HG03039 (cell line): ENCODE measurements around the gene BTG2.
A peak's percentile ranks its signal among the peaks of the same experiment; 100 is the strongest.
"Not testable (repeated sequence)": the region's sequence is repeated elsewhere in the genome, so short reads cannot be mapped to it uniquely, and the experiment has no call there.

Experiments used
- ATAC-seq: cut with Tn5 transposase; IDR thresholded peaks from one replicate; pipeline ENCODE4 v1.9.1; 2021; ENCODE audit warnings: mild to moderate bottlenecking, moderate library complexity; ENCODE audit not compliant: unreplicated experiment

Gene BTG2

DNA sequence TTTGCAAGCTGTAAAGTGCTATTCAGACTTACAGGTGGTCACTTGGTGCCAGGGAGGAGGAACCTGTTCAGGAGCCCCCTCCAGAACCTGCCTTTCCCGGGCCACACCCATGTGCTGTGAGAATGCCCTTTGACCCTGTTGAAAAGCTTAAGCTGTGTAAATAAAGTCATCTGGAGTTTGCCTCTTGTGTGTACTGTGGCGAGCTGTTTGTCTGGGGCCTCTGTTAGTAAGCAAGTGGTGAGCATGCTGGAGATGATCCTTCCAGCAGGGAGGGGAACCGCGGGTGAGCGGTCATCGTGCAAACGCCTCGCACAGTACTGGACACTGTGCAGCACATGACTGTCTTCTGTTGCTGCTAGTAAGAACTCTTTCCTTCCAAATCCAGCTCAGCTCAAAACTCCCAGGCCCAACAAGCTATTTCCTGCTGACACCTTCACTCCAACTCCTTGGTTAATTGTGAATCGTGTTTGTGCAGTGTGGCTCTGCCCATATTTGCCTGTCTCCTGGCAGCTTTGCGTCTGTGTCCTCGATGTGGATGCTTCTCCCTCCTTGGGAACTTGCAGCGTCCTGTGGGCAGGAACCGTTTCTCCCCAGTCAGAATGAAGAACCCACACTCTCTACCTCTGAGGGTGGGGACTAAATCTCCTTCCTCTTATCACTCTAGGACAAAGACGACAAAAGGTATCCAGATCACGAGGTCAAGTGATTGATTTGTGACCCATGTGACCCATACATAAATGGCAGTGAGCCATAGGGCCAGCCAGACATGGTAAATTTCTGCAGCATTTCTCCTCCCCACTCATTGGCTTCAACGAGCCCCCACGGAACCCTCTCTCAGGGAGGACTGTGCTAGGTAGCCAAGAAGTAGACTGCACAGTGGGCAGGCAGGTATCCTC, 13.9 kb upstream of the BTG2 start:
- ATAC-seq, result no peak

GRCh38 chr1:203295796-203296195, 9.5 kb upstream of the BTG2 start:
- no peak for ATAC-seq

- no peak for ATAC-seq
Measured at GRCh38 chr1:203296460-203297073, 8.8 kb upstream of the BTG2 start.

- peak; percentile 43 for ATAC-seq
Measured at GRCh38 chr1:203299169-203299568, 6.2 kb upstream of the BTG2 start.

DNA sequence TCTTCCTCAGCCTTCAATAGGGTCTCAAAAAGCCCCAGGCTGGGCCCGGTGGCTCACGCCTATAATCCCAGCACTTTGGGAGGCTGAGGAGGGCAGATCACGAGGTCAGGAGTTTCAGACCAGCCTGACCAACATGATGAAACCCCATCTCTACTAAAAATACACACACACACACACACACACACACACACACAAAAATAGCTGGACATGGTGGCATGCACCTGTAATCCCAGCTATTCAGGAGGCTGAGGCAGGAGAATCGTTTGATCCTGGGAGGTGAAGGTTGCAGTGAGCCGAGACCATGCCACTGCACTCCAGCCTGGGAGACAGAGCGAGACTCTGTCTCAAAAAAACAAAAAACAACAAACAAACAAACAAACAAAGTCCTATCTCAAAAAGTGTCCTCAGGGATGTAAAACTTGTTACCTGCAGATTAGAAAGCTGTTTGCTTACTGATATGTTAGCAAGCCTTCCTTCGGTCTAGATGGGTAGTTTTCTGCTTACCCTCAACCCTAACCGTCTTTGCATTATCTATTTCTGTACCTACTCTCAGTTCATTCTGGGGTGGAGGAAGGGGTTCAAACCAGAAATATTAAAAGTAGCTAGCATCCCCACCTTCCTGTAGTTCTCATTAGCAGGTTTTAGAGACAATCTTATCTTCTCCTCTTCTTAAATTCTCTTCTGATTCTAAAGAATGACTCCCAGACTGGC, 5.4 kb upstream of the BTG2 start:
- not testable (repeated sequence) for ATAC-seq

- ATAC-seq, result no peak
Measured at GRCh38 chr1:203300441-203301330, 4.6 kb upstream of the BTG2 start.

DNA sequence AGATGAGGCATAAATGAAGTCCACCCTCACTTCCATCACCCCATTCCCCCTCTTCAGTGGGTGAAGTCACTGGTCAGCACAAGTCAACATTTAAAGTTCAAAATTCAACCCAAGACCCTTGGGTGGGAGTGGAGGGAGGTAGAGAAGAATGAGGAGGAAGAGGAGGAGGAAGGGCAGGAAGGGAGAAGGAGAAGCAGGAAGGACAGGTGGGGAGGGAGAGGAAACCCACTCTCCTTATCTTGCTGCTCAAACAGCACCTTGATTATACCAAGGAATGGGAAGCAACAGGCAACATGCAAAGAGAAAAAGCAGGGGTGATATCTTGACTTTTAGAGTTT, 4.0 kb upstream of the BTG2 start:
- ATAC-seq, result no peak

DNA sequence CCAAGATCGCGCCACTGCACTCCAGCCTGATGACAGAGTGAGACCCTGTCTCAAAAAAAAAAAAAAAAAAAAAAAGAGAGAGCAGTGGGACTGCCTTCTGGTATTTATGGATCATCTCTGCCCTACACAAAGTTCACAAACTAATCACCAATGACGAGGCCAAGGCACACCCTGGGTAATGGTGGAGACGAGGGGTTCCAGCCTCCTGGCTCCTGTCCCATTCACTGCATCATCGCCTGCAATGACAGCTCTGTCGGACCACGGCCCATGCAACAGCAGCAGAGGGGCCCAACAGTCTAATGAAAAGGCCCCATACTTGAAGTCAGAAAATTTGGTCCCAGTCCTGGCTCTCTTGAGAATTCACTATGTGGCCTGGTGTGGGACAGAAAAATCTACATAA, 2.9 kb upstream of the BTG2 start:
- ATAC-seq, result no peak

GRCh38 chr1:203302894-203303293, 2.4 kb upstream of the BTG2 start:
- ATAC-seq, result no peak

DNA sequence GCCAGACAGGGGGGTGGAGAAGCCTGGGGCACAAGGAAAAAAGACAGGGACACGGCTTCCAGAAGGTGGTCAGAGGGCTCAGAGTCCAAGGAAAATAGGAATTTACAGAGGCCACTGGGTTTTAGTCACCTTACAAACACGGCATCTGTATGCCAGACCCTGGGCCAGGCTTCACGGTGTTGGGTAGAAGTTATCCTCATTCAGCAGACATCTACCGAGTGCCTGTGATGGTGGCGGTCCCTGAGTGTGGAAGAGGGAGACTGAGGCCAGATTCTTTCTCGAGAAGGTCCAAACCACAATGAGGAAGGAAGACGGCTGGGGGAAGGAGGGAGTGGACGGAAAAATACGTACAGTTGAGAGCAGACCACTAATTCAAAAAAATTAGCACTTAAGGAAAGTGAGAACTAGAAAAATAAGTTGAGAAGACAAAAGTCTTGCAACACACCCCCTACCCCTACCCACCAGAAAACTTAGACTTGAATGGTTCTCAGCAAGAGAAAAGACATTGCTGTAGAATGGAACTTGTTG, 864 bp upstream of the BTG2 start:
- ATAC-seq, result no peak

DNA sequence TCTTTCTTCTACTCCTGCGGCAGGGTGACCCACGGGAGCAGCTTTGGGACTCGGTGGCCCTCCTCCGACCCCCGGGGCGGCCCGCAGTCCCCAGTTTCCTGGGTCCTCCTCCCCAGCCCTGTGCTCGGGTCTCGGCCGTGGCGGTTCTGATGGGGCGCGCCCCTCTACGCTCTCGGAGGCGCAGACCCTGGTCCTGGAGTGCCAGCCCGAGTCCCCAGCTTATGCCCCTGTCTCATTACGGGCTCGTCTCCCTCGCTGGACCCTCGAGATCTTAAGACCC, 430 bp downstream of the BTG2 start:
- no peak for ATAC-seq

DNA sequence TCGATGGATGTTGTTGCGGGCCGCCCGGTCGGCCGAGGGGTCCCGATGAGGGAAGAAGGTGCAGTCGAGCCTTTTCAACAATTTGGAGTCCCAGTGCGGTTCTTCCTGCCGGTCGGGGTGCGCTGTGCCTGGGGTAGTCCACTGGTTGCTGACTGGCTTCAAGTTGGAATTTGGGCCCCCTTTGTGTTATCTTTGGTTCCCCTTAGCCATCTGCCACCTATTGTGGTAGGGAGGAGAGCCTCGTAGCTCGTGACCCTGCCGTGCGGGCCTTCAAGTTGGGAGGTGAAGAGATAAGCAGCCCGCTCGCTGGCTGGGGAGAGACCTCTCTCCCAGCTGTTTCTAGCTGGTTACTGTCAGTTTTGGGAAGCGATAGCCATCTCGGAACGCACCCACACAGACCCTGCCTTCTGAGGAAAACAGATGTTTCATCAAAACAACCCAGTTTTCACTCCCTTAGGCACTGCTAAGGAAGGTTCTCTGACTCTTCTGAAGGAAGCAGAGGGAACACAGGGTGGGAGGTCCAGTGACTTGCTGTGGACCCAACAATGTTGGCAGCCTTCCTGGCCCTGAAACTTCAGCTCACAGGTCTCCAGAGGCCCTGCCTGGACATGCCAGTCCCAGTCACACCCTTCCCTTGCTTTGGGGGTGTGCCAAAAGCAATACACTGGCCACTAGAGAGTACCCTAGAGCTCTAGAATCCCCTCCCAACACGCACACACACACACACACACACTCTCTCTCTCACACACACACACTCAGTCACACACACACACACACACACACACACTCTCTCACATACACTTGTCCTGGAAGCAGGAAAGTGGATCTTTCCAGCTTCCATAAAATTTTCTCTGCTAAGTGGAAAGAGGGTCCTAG, 1.0 kb downstream of the BTG2 start:
- no peak for ATAC-seq

DNA sequence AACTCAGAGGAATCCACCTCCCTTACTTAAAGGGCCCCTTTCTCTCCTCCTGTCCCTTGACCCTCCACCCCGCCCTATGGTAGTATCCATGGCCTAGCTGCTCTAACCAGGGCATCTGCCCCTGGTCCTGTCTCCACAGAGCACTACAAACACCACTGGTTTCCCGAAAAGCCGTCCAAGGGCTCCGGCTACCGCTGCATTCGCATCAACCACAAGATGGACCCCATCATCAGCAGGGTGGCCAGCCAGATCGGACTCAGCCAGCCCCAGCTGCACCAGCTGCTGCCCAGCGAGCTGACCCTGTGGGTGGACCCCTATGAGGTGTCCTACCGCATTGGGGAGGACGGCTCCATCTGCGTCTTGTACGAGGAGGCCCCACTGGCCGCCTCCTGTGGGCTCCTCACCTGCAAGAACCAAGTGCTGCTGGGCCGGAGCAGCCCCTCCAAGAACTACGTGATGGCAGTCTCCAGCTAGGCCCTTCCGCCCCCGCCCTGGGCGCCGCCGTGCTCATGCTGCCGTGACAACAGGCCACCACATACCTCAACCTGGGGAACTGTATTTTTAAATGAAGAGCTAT, 1.7 kb downstream of the BTG2 start:
- no peak for ATAC-seq

GRCh38 chr1:203307641-203308126, 2.4 kb downstream of the BTG2 start:
- no peak for ATAC-seq

DNA sequence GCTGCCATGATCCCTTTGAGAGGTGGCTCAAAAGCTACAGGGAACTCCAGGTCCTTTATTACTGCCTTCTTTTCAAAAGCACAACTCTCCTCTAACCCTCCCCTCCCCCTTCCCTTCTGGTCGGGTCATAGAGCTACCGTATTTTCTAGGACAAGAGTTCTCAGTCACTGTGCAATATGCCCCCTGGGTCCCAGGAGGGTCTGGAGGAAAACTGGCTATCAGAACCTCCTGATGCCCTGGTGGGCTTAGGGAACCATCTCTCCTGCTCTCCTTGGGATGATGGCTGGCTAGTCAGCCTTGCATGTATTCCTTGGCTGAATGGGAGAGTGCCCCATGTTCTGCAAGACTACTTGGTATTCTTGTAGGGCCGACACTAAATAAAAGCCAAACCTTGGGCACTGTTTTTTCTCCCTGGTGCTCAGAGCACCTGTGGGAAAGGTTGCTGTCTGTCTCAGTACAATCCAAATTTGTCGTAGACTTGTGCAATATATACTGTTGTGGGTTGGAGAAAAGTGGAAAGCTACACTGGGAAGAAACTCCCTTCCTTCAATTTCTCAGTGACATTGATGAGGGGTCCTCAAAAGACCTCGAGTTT, 3.1 kb downstream of the BTG2 start:
- ATAC-seq, result no peak

DNA sequence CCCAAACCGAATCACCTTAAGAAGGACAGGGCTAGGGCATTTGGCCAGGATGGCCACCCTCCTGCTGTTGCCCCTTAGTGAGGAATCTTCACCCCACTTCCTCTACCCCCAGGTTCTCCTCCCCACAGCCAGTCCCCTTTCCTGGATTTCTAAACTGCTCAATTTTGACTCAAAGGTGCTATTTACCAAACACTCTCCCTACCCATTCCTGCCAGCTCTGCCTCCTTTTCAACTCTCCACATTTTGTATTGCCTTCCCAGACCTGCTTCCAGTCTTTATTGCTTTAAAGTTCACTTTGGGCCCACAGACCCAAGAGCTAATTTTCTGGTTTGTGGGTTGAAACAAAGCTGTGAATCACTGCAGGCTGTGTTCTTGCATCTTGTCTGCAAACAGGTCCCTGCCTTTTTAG, 3.6 kb downstream of the BTG2 start:
- no peak for ATAC-seq

- no peak for ATAC-seq
Measured at GRCh38 chr1:203311368-203312301, 6.3 kb downstream of the BTG2 start.
